Tibial nerve (tissue), 4 donors: Measurements from ENCODE around the gene TANC1. TPM values are rescaled to one million over a fixed set of nuclear protein-coding genes. Genes with fewer than 3 reads are reported as not detected.

ENCODE experiments used
- DNase-seq, 2 donors: peaks; one replicate each; pipeline ENCODE4 v3.0.0-alpha.2; 2019; ENCODE audit warnings: low spot score in 2 of 2
- H3K27ac ChIP-seq, 4 donors: fragments of 200-600 bp; sonication (generic) in 3 of 4; one replicate each; pipeline ENCODE4 v1.5.1; 2017 to 2019; ENCODE audit warnings: mild to moderate bottlenecking in 1 of 4
- H3K27me3 ChIP-seq, 2 donors: fragments of 200-600 bp; sonication (generic) in 1 of 2; one replicate each; pipeline versions ENCODE4 v1.5.1 to v1.6.0; 2017 to 2019
- H3K36me3 ChIP-seq, 3 donors: fragments of 200-600 bp; sonication (generic); one replicate each; pipeline ENCODE4 v1.5.1; 2018 to 2019
- H3K4me1 ChIP-seq, 4 donors: fragments of 200-600 bp; sonication (generic) in 3 of 4; one replicate each; pipeline ENCODE4 v1.5.1; 2017 to 2019
- H3K4me3 ChIP-seq, 4 donors: fragments of 200-600 bp; sonication (generic) in 3 of 4; one replicate each; pipeline ENCODE4 v1.5.1; 2017 to 2019; ENCODE audit warnings: mild to moderate bottlenecking in 1 of 4, moderate library complexity in 1 of 4
- H3K9me3 ChIP-seq, 4 donors: fragments of 200-600 bp; sonication (generic) in 3 of 4; one replicate each; pipeline ENCODE4 v1.5.1; 2017 to 2019
- CTCF ChIP-seq, 5 experiments: fragments of 200-600 bp in 3 of 5; fragments of 450-650 bp in 2 of 5; sonication (generic) in 3 of 5; IDR thresholded peaks; one replicate each; pipeline ENCODE4 v1.5.1; 2016 to 2019; ENCODE audit warnings: antibody characterized with exemption in 5 of 5, mild to moderate bottlenecking in 3 of 5, moderate library complexity in 2 of 5
- EP300 ChIP-seq, 2 donors: sonication (generic); formaldehyde crosslinking; IDR thresholded peaks; one replicate each; pipeline ENCODE4 v1.6.1; 2017; ENCODE audit warnings: antibody characterized with exemption in 2 of 2, mild to moderate bottlenecking in 1 of 2
- POLR2A ChIP-seq, 2 donors: fragments of 450-650 bp; IDR thresholded peaks; one replicate each; pipeline ENCODE4 v1.6.1; 2017; ENCODE audit warnings: antibody characterized with exemption in 2 of 2, mild to moderate bottlenecking in 2 of 2, moderate library complexity in 2 of 2
- WGBS, 2 donors: methylation state at CpG; one replicate each; pipeline ENCODE4 v1.1.5; 2018; 5-methylcytosine and 5-hydroxymethylcytosine counted together
- total RNA-seq, 4 donors: library from RNA; depleted of rRNA; stranded (reverse); fragments of >200 nt; gene quantifications; one replicate each; pipeline ENCODE4 v1.1.0, GENCODE V29; 2016

Gene TANC1
- total RNA-seq, 4 donors from 2014 or later, result 43.5 to 66.3 (median 57.6) TPM

- H3K4me3 ChIP-seq, result no peak overlapping the region
- H3K27me3 ChIP-seq, result no peaks in the 10 kb centered on the region
- peaks cover 0 to 48% (median 13%) of the 10 kb centered on the region in 4 donors for H3K4me1 ChIP-seq
- H3K27ac ChIP-seq, result peak overlapping the region in 2 of 4 donors; percentile 15 to 33
- DNase-seq, result no peak
- TF ChIP-seq POLR2A (IDR thresholded peaks at IDR 0.05), result no peak
- no peak for TF ChIP-seq CTCF (IDR thresholded peaks at IDR 0.05)
- TF ChIP-seq EP300 (IDR thresholded peaks at IDR 0.05), result no peak
- H3K9me3 ChIP-seq, result no peaks in the 10 kb centered on the region
- 58 to 68% methylated on average over 7 of the region's 7 CpGs for WGBS, 2 donors
- peaks cover 0 to 43% (median 4%) of the 10 kb centered on the region in 3 donors for H3K36me3 ChIP-seq
Measured at GRCh38 chr2:159002462-159003111, 34.1 kb downstream of the TANC1 start.

GRCh38 chr2:159003555-159003954, 35.1 kb downstream of the TANC1 start:
- TF ChIP-seq POLR2A (IDR thresholded peaks at IDR 0.05) (no peak), CTCF (IDR thresholded peaks at IDR 0.05) (no peak), EP300 (IDR thresholded peaks at IDR 0.05) (no peak)
- no peak overlapping the region for H3K27ac ChIP-seq
- no peaks in the 10 kb centered on the region for H3K9me3 ChIP-seq
- DNase-seq, result no peak
- peaks cover 0 to 40% (median 10%) of the 10 kb centered on the region in 4 donors for H3K4me1 ChIP-seq
- H3K36me3 ChIP-seq, result peaks cover 0 to 43% (median 4%) of the 10 kb centered on the region in 3 donors
- WGBS, 2 donors, result 90 to 93% methylated on average over 13 of the region's 13 CpGs
- H3K4me3 ChIP-seq, result no peak overlapping the region
- H3K27me3 ChIP-seq, result no peaks in the 10 kb centered on the region

GRCh38 chr2:159004849-159005248, 36.4 kb downstream of the TANC1 start:
- Histone ChIP-seq H3K27ac (no peak overlapping the region), H3K27me3 (no peaks in the 10 kb centered on the region), H3K9me3 (no peaks in the 10 kb centered on the region), H3K36me3 (peaks cover 0 to 43% (median 4%) of the 10 kb centered on the region in 3 donors), H3K4me3 (no peak overlapping the region), H3K4me1 (peaks cover 0 to 30% (median 4%) of the 10 kb centered on the region in 4 donors)
- WGBS, 2 donors, result 95 to 98% methylated on average over 6 of the region's 6 CpGs
- no peak for DNase-seq
- TF ChIP-seq POLR2A (IDR thresholded peaks at IDR 0.05) (no peak), CTCF (IDR thresholded peaks at IDR 0.05) (no peak), EP300 (IDR thresholded peaks at IDR 0.05) (no peak)

GRCh38 chr2:159009940-159010339, 41.5 kb downstream of the TANC1 start:
- 86 to 89% methylated on average over 1 of the region's 1 CpG for WGBS, 2 donors
- H3K27ac ChIP-seq, result peak overlapping the region in 1 of 4 donors; percentile 31
- TF ChIP-seq CTCF (IDR thresholded peaks at IDR 0.05) (no peak), POLR2A (IDR thresholded peaks at IDR 0.05) (no peak), EP300 (IDR thresholded peaks at IDR 0.05) (no peak)
- no peaks in the 10 kb centered on the region for H3K27me3 ChIP-seq
- H3K4me3 ChIP-seq, result no peak overlapping the region
- no peaks in the 10 kb centered on the region for H3K9me3 ChIP-seq
- DNase-seq, result no peak
- H3K36me3 ChIP-seq, result peaks cover 0 to 14% (median 2%) of the 10 kb centered on the region in 3 donors
- peaks cover 0 to 36% (median 13%) of the 10 kb centered on the region in 4 donors for H3K4me1 ChIP-seq

GRCh38 chr2:159010340-159010739, 41.9 kb downstream of the TANC1 start:
- no peak for DNase-seq
- peak overlapping the region in 1 of 4 donors; percentile 31 for H3K27ac ChIP-seq
- no peak for TF ChIP-seq POLR2A (IDR thresholded peaks at IDR 0.05)
- TF ChIP-seq EP300 (IDR thresholded peaks at IDR 0.05), result no peak
- TF ChIP-seq CTCF (IDR thresholded peaks at IDR 0.05), result no peak

More at GRCh38 chr2:159010340-159010739, 41.9 kb downstream of the TANC1 start:
- Histone ChIP-seq H3K36me3 (peaks cover 0 to 14% (median 0%) of the 10 kb centered on the region in 3 donors), H3K4me1 (peaks cover 0 to 36% (median 13%) of the 10 kb centered on the region in 4 donors), H3K4me3 (no peak overlapping the region), H3K9me3 (peaks cover 0 to 3% (median 0%) of the 10 kb centered on the region in 4 donors), H3K27me3 (no peaks in the 10 kb centered on the region)
- 30 to 40% methylated on average over 5 of the region's 5 CpGs for WGBS, 2 donors
